ENCODE data around the gene ABHD12. TPM values are rescaled to one million over a fixed set of nuclear protein-coding genes. Genes with fewer than 3 reads are reported as not detected.

The ABHD12 gene
- total and polyA plus RNA-seq, 8 donors: 11.1 to 99.1 (median 44.0) TPM

GRCh38 chr20:25292176-25292891 is 98.3 kb downstream of the ABHD12 start:
- TF ChIP-seq CTCF (IDR thresholded peaks at IDR 0.05) (no peak), POLR2AphosphoS5 (IDR thresholded peaks at IDR 0.05) (no peak), POLR2A (IDR thresholded peaks at IDR 0.05) (no peak), EP300 (IDR thresholded peaks at IDR 0.05) (no peak)
- Histone ChIP-seq H3K27me3 (no peaks in the 10 kb centered on the region), H3K4me1 (peaks cover 17 to 33% (median 31%) of the 10 kb centered on the region in 4 donors), H3K36me3 (peaks cover 33 to 91% (median 78%) of the 10 kb centered on the region in 4 donors), H3K27ac (no peak overlapping the region), H3K4me3 (no peak overlapping the region), H3K9me3 (no peaks in the 10 kb centered on the region)
- no peak for DNase-seq
- intact Hi-C loops (cut with DNase I; ENCODE audit: low total_unique reads): no loop called here
- 87 to 95% (median 93%) methylated on average over 15 to 35 of the region's 35 CpGs for WGBS, 5 donors

GRCh38 chr20:25291432-25292133 is 99.1 kb downstream of the ABHD12 start:
- Histone ChIP-seq H3K9me3 (no peaks in the 10 kb centered on the region), H3K27ac (no peak overlapping the region), H3K4me1 (peaks cover 11 to 26% (median 24%) of the 10 kb centered on the region in 4 donors), H3K36me3 (peaks cover 40 to 91% (median 78%) of the 10 kb centered on the region in 4 donors), H3K27me3 (no peaks in the 10 kb centered on the region), H3K4me3 (no peak overlapping the region)
- intact Hi-C loops (cut with DNase I; ENCODE audit: low total_unique reads): no loop called here
- 88 to 94% (median 91%) methylated on average over 17 to 26 of the region's 26 CpGs for WGBS, 5 donors
- no peak for TF ChIP-seq POLR2A (IDR thresholded peaks at IDR 0.05)
- TF ChIP-seq POLR2AphosphoS5 (IDR thresholded peaks at IDR 0.05): no peak
- no peak for TF ChIP-seq EP300 (IDR thresholded peaks at IDR 0.05)
- no peak for TF ChIP-seq CTCF (IDR thresholded peaks at IDR 0.05)
- DNase-seq: no peak

- peaks cover 48 to 91% (median 79%) of the 10 kb centered on the region in 4 donors for H3K36me3 ChIP-seq
- no peaks in the 10 kb centered on the region for H3K9me3 ChIP-seq
- H3K27ac ChIP-seq: no peak overlapping the region
- H3K4me1 ChIP-seq: peaks cover 4 to 18% (median 17%) of the 10 kb centered on the region in 4 donors
- no peak for TF ChIP-seq EP300 (IDR thresholded peaks at IDR 0.05)
- TF ChIP-seq POLR2A (IDR thresholded peaks at IDR 0.05): no peak
- no peak for TF ChIP-seq POLR2AphosphoS5 (IDR thresholded peaks at IDR 0.05)
- TF ChIP-seq CTCF (IDR thresholded peaks at IDR 0.05): no peak
- H3K4me3 ChIP-seq: no peak overlapping the region
- intact Hi-C loops (cut with DNase I; ENCODE audit: low total_unique reads): no loop called here
- H3K27me3 ChIP-seq: no peaks in the 10 kb centered on the region
- no peak for DNase-seq
- WGBS, 5 donors: 85 to 92% (median 91%) methylated on average over 17 to 22 of the region's 22 CpGs
Measured at GRCh38 chr20:25290646-25291431, 99.8 kb downstream of the ABHD12 start.

Measured in stomach (tissue), 9 donors.